Spinal cord (tissue), 10 donors: ENCODE data around the gene TRPV6. TPM values are rescaled to one million over a fixed set of nuclear protein-coding genes. Genes with fewer than 3 reads are reported as not detected.

ENCODE experiments used
- DNase-seq, 6 donors: peaks; one replicate each; pipeline versions ENCODE4 v3.0.0 to v3.0.0-alpha.2; 2013 to 2015; ENCODE audit warnings: low spot score in 6 of 6, low read depth in 4 of 6
- H3K27ac ChIP-seq: one replicate; pipeline ENCODE4 v1.5.1; 2013; ENCODE audit warnings: low read depth, low read length, control low read depth
- H3K27me3 ChIP-seq: one replicate; pipeline ENCODE4 v1.6.1; 2013; ENCODE audit warnings: low read length; ENCODE audit not compliant: control insufficient read depth, insufficient read depth
- H3K36me3 ChIP-seq: one replicate; pipeline ENCODE4 v1.6.1; 2013; ENCODE audit warnings: low read length; ENCODE audit not compliant: control insufficient read depth, insufficient read depth
- H3K4me1 ChIP-seq: one replicate; pipeline ENCODE4 v1.6.1; 2013; ENCODE audit warnings: low read length; ENCODE audit not compliant: control insufficient read depth, insufficient read depth
- H3K4me3 ChIP-seq: one replicate; pipeline ENCODE4 v1.5.1; 2013; ENCODE audit warnings: low read depth, low read length, control low read depth
- H3K9me3 ChIP-seq: one replicate; pipeline ENCODE4 v1.6.1; 2013; ENCODE audit warnings: low read length; ENCODE audit not compliant: control insufficient read depth, insufficient read depth
- WGBS: methylation state at CpG from one replicate; pipeline ENCODE4 v1.1.5; 2013; ENCODE audit warnings: missing lambda C conversion rate; ENCODE audit not compliant: insufficient coverage; 5-methylcytosine and 5-hydroxymethylcytosine counted together
- polyA plus RNA-seq, 2 donors: library from polyadenylated mRNA; unstranded; fragments of 120-200 nt; gene quantifications; one replicate each; pipeline ENCODE4 v1.2.1, GENCODE V29; 2013; ENCODE audit not compliant: insufficient read length in 2 of 2
- total RNA-seq, 2 donors: library from RNA; depleted of rRNA in 1 of 2; stranded (reverse); fragments of 120-200 nt in 1 of 2; fragments of >200 nt in 1 of 2; gene quantifications; one replicate each; pipeline versions ENCODE4 v1.2.3 to v1.2.4, GENCODE V29; 2013 to 2014
- donor health status: healthy.

The TRPV6 gene
- total and polyA plus RNA-seq, 4 donors, result 0.10 to 1.5 (median 0.94) TPM

GRCh38 chr7:142910031-142910433 is 24.5 kb upstream of the TRPV6 start:
- WGBS, result no CpG with 5 or more reads among the region's 2 CpGs
- Histone ChIP-seq H3K4me3 (no peak overlapping the region), H3K36me3 (no peaks in the 10 kb centered on the region), H3K27me3 (no peaks in the 10 kb centered on the region), H3K27ac (no peak overlapping the region), H3K4me1 (no peaks in the 10 kb centered on the region), H3K9me3 (no peaks in the 10 kb centered on the region)
- peak in 1 of 6 donors; percentile 14 for DNase-seq

- Histone ChIP-seq H3K9me3 (peaks cover under 1% of the 10 kb centered on the region), H3K4me3 (no peak overlapping the region), H3K27me3 (no peaks in the 10 kb centered on the region), H3K4me1 (no peaks in the 10 kb centered on the region), H3K36me3 (no peaks in the 10 kb centered on the region), H3K27ac (no peak overlapping the region)
- DNase-seq, result no peak
- WGBS, result 86% methylated on average over 21 of the region's 21 CpGs
Measured at GRCh38 chr7:142908921-142909890, 23.7 kb upstream of the TRPV6 start.

GRCh38 chr7:142908290-142908689 is 22.7 kb upstream of the TRPV6 start:
- 98% methylated on average over 5 of the region's 11 CpGs for WGBS
- Histone ChIP-seq H3K9me3 (peaks cover 1% of the 10 kb centered on the region), H3K27ac (no peak overlapping the region), H3K27me3 (no peaks in the 10 kb centered on the region), H3K4me1 (no peaks in the 10 kb centered on the region), H3K4me3 (no peak overlapping the region), H3K36me3 (no peaks in the 10 kb centered on the region)
- DNase-seq, result no peak

GRCh38 chr7:142906643-142907042 is 21.1 kb upstream of the TRPV6 start:
- peaks cover 1% of the 10 kb centered on the region for H3K9me3 ChIP-seq
- no CpG with 5 or more reads among the region's 2 CpGs for WGBS
- no peak overlapping the region for H3K27ac ChIP-seq
- H3K4me1 ChIP-seq, result no peaks in the 10 kb centered on the region
- no peaks in the 10 kb centered on the region for H3K36me3 ChIP-seq
- no peaks in the 10 kb centered on the region for H3K27me3 ChIP-seq
- no peak for DNase-seq
- H3K4me3 ChIP-seq, result no peak overlapping the region

- Histone ChIP-seq H3K9me3 (peaks cover 1% of the 10 kb centered on the region), H3K4me1 (no peaks in the 10 kb centered on the region), H3K27ac (no peak overlapping the region), H3K4me3 (no peak overlapping the region), H3K36me3 (no peaks in the 10 kb centered on the region), H3K27me3 (no peaks in the 10 kb centered on the region)
- DNase-seq, result no peak
- 89% methylated on average over 2 of the region's 2 CpGs for WGBS
Measured at GRCh38 chr7:142905759-142906158, 20.2 kb upstream of the TRPV6 start.

- no peak for DNase-seq
- no peak overlapping the region for H3K27ac ChIP-seq
- H3K4me1 ChIP-seq, result no peaks in the 10 kb centered on the region
- H3K27me3 ChIP-seq, result no peaks in the 10 kb centered on the region
- H3K4me3 ChIP-seq, result no peak overlapping the region
- no peaks in the 10 kb centered on the region for H3K36me3 ChIP-seq
- H3K9me3 ChIP-seq, result peaks cover 1% of the 10 kb centered on the region
Measured at GRCh38 chr7:142904128-142904527, 18.6 kb upstream of the TRPV6 start.

- no peak overlapping the region for H3K27ac ChIP-seq
- 85% methylated on average over 15 of the region's 15 CpGs for WGBS
- no peaks in the 10 kb centered on the region for H3K36me3 ChIP-seq
- peaks cover 1% of the 10 kb centered on the region for H3K9me3 ChIP-seq
- H3K27me3 ChIP-seq, result no peaks in the 10 kb centered on the region
- H3K4me1 ChIP-seq, result no peaks in the 10 kb centered on the region
- H3K4me3 ChIP-seq, result no peak overlapping the region
- no peak for DNase-seq
Measured at GRCh38 chr7:142901426-142902259, 16.1 kb upstream of the TRPV6 start.

GRCh38 chr7:142899661-142900060 is 14.1 kb upstream of the TRPV6 start:
- no CpG with 5 or more reads among the region's 3 CpGs for WGBS

GRCh38 chr7:142898377-142899170 is 13.0 kb upstream of the TRPV6 start:
- no peaks in the 10 kb centered on the region for H3K36me3 ChIP-seq
- no peak overlapping the region for H3K4me3 ChIP-seq
- DNase-seq, result no peak
- 100% methylated on average over 1 of the region's 3 CpGs for WGBS
- no peaks in the 10 kb centered on the region for H3K9me3 ChIP-seq
- no peaks in the 10 kb centered on the region for H3K27me3 ChIP-seq
- no peak overlapping the region for H3K27ac ChIP-seq
- no peaks in the 10 kb centered on the region for H3K4me1 ChIP-seq

More at GRCh38 chr7:142899661-142900060, 14.1 kb upstream of the TRPV6 start:
- no peak overlapping the region for H3K4me3 ChIP-seq
- H3K27me3 ChIP-seq, result no peaks in the 10 kb centered on the region
- H3K9me3 ChIP-seq, result peaks cover 1% of the 10 kb centered on the region
- H3K36me3 ChIP-seq, result no peaks in the 10 kb centered on the region
- H3K27ac ChIP-seq, result no peak overlapping the region
- H3K4me1 ChIP-seq, result no peaks in the 10 kb centered on the region
- DNase-seq, result peak in 1 of 6 donors; percentile 9
